HG03354 (cell line): ENCODE data around the gene FLNB.

Experiments used
- ATAC-seq: cut with Tn5 transposase; IDR thresholded peaks from one replicate; pipeline ENCODE4 v1.9.1; 2021; ENCODE audit warnings: mild to moderate bottlenecking; ENCODE audit not compliant: unreplicated experiment, poor library complexity, severe bottlenecking

FLNB gene

DNA sequence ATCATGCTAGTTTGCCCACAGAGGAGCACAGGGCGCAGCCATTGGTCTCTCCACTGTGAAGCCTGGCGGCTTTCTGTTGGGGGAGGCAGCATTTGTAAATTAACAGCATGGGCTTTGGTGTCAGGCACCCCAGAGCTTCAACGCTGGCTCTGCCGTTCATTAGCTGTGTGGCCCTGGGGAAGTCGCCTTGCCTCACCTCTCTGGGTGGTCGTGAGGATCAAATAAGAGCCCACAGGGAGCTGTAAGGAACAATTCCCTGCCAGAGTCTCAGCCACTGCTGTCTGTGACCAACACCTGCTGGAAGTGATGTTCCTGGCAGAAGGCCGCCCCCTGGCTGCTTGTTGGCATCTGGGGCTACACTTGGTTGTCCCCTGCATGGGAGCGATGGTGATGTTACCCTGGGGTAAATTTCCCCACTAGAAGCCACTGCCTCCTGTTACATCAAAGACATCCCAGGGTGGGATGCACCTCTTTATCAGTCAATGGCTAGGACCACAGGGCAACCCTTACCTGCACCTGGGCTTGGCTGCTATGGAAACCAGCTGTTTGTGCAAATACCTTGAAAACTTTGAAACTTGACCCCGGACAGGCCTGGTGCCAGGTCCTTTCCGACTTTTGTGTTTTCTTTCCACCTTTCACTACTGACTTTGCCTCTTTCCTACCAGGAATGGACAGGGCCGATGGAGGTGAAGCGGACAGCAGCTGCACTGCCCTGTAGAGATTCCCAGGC is 165.6 kb downstream of the FLNB start:
- ATAC-seq = no peak

DNA sequence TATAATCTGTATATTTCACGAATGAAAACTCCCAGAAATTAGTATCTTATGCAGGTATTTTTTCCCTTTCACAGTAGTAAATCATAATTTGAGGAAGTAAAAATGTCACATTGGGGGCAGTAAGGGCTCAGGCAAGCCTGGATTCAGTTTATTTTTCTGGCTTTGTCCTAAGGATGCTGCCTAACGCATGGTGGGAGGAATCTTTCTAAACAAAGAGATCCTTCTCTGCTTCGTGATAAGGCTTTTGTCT is 166.9 kb downstream of the FLNB start:
- no peak for ATAC-seq

DNA sequence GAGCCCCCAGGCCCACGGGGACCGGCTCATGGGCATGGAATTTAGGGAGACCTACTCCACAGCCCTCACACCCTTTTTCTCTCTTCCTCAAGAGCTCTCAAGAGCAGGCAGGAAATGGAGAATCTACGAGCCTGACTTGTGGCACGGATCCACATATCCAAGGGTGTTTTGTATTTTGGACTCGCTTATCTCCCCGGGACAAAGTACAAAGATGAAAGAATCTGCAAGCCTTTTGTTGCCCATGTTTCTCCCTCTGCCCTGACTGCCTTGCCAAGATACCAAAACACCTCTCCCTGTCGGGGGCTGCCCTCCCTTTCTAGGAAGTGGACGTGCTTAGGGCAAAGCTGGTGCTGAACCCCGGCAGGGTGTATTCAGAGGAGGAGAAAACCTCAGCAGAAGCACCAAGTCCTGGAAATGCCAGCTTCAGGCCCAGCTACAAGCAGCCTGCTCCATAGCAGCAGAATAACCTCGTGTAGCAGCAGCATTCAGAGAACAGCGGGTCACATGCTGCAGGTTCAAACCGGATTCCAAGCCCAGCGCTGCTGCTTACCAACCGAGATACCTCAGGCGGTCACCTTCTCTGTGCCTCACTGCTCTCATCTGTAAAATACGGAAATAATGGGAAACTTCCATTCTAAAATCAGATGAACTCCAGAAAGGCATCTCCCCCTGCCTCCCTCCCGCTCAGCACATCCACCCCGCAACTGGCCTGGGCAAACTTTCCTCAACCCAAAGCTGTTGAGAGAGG is 167.4 kb downstream of the FLNB start:
- no peak for ATAC-seq

DNA sequence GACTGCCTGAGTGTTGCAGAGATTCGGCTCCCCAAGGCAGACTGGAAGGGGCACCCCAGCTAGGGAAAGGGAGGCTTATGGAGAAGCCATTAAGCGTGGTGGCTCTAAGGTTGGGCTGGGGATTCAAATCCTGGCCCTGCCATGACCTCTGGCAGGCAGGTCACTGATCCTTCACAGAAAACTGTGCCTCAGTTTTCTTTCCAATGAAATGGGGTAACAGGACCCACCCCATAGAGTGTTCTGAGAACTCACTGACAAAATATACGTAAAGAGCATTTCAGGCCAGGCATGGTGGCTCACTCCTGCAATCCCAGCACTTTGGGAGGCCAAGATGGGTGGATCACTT is 167.9 kb downstream of the FLNB start:
- no peak for ATAC-seq

DNA sequence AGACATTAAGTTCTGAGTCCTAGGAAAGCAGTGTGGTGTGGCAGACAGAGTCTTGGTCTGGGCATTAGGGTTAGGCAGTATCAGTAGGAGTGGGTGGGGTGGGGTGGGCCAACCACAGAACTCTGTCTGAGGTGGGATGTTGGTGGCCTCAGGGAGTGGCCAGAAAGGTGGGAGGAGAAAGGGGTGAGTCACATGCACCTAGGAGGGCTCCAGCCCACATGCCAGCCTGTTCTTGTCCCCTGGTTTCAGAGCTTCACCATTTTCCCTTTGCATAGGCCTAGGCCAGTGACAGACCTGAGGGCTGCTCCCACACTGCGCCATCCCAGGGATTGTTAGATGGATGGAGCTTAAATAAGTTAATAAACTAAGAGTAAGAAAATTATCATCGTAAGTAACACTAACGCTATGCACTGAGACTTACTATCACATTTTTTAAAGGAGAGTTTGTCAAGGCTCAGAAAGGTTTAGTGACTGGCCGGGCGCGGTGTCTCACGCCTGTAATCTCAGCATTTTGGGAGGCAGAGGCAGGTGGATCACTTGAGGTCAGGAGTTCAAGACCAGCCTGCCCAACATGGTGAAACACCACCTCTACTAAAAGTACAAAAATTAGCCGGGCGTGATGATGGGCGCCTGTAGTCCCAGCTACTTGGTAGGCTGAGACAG is 168.7 kb downstream of the FLNB start:
- no peak for ATAC-seq

DNA sequence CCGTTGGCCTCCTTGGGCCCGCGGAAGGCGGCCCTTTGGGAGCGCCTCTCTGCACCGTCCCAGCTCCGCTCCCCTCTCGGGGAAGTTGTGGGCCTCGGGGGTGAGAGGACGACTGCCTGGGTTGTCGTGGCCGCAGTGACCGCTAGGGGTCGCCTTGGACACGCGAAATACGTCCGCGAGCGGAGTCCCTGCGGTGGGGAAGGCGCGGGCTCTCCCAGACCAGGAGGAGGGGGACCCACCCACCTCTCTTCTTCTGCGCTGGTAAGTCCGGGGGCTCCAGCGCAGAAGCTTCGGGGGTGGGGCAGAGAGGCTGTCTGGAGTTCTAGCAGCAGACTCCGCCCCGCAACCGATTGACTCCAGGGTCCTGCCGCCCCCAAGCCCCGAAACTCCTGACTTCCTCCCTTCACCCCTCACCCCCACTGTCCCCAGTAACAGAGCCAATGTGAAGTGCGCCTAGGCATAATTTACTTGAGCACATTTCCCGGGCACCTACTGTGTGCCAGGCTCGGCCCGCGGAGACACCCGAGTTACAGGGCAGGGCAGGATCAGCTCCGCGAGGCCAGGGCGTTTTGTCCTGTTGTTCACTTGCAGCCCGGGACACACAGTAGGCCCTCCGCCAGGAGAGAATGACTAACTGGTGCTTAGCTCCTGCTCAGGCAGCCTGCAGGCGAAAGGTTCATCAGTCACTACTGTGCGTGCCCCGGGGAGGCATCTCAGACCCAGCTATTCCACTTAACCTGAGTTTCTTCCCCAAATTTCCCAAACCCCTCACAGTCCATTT is 169.7 kb downstream of the FLNB start:
- peak; percentile 81 for ATAC-seq

DNA sequence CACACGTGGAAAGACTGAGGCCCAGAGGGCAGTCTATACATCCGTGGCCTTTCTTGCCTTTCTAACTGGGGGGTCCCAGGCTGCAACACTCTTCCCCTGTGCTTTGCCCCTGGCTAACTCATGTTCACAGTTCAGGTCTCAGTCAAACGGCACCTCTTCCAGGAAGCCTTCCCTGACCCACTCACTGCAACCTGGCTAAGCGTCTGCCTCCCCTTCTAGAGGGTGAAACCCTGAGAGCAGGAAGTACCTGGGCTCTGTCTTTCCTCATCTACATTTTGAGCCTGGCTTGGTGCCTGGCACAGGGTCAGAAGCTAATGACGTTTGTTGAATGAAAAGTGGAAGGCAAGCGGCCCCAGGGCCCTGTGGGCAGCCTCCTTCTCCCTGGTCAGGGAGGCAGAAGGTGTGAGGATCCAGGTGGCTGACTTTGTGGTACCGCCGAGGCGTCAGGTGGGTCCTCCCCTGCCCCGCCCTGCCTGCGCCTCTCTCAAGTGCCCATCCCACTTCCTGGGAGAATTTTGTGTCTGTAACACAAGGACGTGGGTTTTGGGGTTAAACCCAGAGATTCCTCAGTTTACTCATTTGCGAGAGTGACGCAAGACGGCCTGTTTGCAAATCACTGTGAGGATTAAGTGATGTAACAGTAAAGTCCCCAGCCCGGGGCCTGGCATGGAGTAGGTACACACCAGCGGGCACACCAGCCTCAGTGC is 170.5 kb downstream of the FLNB start:
- no peak for ATAC-seq

DNA sequence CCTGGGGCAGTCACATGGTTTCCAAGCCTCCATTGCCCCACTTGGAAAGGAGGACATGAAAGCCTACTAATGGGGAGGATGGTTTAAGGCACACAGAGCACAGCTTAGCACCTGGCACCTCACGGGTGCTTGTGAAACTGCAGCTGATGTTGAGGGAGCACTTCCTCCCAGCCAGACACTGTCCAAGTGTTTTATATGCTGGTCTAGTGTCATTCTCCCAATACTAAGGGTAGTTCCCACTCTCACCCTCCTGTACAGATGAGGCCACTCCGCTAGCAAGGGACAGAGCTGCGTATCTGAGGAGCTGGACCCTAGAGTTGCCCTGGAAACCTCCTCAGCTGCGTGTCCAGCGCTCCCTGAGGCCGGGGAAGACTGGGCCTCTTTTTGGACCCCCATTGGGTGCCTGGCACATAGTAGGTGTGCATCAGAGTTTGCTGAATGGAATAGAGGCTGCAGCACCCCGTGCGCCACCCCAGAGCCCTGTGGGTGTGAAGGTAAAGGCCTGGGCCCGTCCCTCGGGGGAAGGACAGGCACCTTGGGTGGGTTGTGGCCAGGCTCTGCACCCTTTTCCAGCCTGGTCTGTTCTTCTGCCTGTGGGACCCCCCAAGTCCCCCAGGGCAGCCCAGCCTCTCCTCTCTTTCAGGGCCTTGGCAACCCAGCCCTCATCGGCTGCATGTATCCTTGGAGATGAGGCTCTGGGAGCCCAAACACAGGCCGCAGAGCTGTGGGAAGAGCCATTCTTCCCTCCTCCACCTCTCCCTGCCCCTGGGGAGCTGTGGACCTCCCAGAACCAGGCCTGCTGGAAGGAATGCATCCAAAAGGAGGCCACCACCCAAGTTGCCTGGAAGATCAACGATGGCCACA is 171.2 kb downstream of the FLNB start:
- no peak for ATAC-seq

DNA sequence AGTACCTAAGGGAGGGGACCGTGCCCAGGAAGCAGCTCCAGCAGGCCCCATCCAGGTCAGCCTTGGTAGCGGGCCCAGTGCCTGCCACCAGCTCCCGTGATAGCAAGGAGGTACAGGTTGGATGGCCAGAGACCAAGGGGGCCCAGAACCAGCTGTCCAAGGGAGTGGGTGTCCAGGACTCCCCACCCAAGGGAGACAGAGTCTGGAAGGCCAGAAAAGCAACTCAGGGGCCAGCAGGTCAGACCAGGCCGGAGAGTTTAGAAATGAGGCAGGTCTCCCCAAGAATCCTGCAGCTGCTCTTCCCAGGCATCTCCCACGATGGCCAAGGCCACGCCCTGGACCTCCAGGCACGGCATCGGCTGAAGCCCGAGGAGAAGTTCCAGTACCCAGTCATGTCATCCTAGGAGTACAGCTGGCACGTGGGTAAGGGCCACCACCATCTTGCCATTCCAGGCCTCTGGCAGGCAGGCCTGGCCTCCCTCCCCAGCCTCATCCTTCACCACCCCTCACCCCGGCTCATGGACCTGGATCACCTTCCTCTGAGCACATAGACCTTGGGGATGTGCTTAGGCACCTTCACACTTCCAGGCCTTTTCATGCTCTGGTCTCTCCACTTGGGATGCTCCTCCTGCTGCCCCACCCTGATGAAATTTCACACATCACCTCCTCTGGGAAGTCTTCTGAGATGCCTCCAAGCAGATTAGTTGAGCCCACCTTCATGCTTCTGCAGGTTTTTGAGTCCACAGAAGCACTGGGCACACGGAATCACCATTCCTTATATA is 172.1 kb downstream of the FLNB start:
- no peak for ATAC-seq

DNA sequence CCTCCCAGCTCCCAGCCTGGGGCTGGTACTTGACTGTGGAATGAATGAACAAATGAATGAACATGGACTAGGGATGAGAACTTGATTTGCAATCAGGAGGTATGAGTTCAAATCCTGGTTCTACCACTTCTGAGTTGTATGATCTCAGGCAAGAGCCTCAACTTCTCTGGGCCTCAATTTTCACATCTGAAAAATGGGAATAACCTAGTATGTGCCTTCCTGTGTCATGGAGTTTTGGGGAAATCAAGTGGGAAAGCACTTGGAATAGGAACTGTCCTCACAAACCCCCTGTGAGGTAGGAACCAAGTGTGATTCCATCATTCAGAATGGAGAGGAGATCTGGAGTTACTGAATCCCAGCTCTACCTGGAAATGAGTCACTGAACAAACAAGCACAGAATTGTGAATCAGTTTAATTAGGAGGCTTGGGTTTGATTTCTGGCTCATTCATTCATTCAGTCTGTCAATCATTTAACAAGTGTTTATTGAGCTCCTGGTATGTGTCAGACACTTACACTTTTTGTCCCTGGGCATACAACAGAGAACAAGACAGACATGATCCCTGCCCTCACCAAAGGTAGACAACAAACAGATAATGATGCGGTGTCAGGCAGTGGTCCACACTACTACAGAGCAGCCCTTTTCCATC is 172.8 kb downstream of the FLNB start:
- no peak for ATAC-seq

DNA sequence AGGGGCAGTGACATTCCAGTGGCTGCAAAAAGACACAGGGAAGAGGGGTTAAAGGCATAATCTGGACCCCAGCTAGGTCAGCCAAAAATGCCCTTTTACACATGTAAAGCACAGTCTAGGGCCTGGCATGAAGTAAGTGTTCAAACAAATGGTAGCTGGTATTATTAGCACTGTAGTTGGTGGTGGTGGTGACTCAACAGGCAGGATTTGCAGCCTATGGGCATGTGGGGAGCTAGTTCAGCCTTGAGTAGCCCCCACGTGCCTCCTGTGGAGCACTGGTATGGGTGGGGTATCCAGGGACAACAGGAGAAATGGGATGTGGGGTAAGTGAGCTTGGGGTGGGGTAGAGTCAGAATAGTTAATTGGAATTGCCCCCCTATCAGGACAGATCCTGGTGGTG is 175.0 kb downstream of the FLNB start:
- no peak for ATAC-seq

DNA sequence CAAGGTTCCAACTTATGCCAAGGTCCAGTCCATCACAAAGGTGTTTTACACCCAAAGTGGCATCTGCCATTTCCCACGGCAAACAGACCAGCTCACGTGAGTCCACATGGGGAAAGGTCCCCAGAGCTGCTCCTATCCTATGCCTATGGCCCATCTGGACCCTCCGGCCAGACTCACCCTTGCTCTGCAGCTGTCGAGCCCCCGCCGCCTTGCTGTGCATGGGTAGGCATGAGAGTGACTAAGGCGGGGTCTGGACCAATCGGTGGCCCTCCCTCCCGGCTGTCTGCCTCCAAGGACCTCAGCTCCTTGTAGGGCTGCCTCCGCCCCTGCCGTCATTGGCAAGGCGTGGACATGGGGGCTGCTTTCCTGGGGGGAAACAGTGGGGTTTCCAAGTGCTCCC is 175.7 kb downstream of the FLNB start:
- no peak for ATAC-seq

DNA sequence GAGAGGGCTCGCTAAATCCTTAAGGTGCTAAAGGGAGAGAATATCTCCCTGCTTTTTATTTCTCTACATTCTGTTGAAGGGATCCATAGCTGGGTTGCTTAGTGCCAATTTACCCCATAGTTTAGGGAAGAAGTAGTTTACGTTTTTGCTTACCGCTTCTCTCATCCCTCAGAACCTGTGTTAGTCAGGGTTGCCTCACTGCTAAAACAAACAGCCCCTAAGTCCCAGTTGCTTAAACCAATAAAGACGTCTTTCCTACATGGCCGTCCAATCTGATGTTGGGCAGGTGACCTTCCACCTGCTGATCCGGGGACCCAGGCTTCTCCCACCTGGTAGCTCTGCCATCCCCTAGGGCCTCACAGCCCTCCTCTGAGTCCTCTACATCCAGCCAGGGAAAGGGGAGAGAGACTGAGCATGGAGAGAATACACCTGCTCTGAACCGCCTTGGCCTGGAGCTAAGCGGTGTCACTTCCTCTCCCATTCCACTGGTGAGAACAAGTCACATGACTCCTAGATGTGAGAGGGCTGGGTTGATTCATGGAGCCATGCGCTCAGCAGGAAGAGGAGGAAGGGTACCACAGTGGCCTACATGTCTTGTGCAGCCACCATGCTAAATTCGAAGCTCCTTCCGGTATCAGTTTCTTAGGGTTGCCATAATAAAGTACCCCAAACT is 176.2 kb downstream of the FLNB start:
- no peak for ATAC-seq

DNA sequence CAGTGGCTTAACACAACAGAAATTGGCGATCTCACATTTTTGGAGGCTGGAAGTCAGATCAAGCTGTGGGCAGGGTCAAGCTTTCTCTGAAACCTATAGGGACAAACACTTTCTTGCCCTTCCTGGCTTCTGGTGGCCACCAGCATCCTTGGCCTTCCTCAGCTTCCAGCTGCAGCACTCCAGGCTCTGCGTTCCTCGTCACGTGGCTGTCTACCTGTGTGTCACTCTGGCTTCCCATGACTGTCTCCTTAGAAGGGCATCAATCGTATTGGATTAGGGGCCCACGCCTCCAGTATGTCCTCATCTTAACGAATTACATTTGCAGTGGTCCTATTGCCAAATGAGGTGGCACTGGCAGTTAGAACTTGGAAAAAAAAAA is 176.7 kb downstream of the FLNB start:
- ATAC-seq = no peak

DNA sequence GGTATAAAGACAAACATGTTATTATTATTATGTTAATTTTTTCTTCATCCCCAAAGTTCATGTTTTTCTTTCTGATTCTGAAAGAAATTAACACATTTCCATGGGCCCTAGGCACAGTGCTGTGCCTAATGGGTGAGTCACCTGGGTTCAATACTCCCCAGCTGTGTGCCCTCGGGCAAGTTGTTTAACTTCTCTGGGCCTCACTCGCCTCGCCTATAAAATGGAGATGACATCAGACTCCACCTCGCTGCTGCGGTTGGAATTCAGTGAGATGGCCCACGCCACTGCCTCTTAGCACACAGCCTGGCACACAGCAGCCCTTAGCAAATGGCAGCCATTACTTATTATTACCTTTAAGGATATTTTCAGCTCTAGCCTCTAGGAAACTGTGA is 179.9 kb downstream of the FLNB start:
- ATAC-seq = no peak

DNA sequence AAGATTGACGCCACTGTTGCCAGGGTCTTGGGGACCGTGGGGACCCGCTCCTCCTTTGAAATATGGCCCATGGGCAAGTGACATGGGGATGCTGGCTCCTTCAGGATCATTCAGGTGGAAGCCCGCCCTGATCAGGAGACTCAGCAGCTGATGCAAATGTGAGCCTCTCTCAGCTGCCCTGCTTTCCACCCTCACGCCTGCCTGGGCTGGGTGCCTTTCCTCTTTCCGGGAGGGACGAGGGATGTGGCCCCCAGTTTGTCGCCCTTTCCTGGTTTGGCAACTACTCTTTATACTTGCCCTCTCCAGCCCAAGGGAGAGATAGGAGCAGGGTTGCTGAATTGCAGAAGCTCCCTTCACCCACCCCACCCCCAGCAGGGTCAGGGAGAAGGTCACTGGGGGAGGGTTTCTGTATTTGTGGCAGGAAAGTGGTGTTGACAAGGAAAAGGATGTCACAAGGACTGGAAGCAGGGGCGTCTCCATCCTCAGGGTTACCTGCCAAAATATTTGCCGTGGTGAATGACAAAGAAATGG is 180.8 kb downstream of the FLNB start:
- ATAC-seq = no peak

DNA sequence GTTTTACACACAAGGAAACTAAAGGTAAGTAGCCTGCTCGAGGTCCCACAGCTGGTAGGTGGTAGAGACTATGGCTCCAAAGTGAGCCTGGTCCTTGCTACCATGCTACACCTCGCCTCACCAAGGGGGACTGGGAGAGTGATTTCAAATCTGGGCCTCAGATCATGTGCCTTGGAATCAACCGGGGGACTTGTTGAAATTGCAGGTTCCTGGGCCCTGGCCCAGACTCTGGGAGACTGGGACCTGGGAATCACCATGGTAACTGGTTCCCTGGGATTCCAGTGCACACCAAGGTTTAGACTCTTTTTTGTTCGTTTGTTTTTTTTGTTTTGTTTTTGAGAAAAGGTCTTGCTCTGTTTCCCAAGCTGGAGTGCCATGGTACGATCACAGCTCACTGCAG is 181.5 kb downstream of the FLNB start:
- no peak for ATAC-seq
